ENCODE data around the gene RIPPLY1. TPM values are rescaled to one million over a fixed set of nuclear protein-coding genes. Genes with fewer than 3 reads are reported as not detected.

The RIPPLY1 gene
- total RNA-seq, 1 donor from 2014 or later, result not detected

DNA sequence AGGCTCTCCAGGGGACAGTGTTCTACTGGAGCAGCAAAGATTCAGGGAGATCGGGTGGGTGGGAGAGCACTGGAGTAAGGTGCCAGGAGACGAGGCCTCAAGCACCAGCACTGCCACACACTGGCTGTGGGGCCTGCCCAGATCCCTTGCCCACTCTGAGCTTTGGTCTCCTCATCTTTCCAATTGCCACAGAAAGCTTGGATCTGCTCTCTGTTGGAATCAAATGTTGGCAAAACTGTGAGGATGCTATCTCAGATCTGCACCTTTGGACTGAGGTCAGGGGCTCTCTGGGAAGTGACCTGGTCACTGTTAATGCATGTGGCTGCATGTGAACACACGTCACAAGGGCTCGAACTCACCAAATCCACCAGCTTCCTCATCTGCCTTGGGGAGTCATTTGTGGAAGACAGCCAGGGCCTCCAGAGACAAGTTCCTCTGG, 1.3 kb downstream of the RIPPLY1 start:
- intact Hi-C loops (cut with DNase I), result no loop called here
- H3K27me3 ChIP-seq, result no peaks in the 10 kb centered on the region
- DNase-seq (ENCODE audit: low spot score in 2 of 2), result no peak

DNA sequence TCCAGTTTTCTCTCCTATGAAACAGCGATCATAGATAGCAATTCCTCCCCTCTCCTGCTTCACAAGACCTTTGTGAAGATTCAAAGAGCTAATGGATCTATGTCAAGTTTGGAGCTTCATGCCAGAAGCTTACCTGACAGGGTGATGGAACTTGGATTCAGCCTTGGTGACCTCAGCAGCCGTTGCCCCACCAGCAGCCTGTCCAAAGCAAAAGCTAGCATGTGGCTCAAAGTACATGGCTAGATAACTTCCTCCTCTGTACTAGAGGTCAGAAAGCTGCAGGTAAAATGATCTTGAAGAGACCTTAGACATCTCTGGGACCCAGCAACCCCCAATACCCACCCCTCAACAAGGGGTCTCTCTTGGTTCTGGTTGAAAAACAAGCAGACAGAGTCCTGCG, 1.8 kb downstream of the RIPPLY1 start:
- H3K4me3 ChIP-seq, result no peak overlapping the region
- no peak overlapping the region for H3K27ac ChIP-seq
- no peaks in the 10 kb centered on the region for H3K9me3 ChIP-seq
- no peaks in the 10 kb centered on the region for H3K36me3 ChIP-seq
- no peaks in the 10 kb centered on the region for H3K4me1 ChIP-seq
- TF ChIP-seq, protein P1, sequence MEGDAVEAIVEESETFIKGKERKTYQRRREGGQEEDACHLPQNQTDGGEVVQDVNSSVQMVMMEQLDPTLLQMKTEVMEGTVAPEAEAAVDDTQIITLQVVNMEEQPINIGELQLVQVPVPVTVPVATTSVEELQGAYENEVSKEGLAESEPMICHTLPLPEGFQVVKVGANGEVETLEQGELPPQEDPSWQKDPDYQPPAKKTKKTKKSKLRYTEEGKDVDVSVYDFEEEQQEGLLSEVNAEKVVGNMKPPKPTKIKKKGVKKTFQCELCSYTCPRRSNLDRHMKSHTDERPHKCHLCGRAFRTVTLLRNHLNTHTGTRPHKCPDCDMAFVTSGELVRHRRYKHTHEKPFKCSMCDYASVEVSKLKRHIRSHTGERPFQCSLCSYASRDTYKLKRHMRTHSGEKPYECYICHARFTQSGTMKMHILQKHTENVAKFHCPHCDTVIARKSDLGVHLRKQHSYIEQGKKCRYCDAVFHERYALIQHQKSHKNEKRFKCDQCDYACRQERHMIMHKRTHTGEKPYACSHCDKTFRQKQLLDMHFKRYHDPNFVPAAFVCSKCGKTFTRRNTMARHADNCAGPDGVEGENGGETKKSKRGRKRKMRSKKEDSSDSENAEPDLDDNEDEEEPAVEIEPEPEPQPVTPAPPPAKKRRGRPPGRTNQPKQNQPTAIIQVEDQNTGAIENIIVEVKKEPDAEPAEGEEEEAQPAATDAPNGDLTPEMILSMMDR (IDR thresholded peaks at IDR 0.05), result no peak
- DNase-seq (ENCODE audit: low spot score in 2 of 2), result no peak
- intact Hi-C loops (cut with DNase I), result no loop called here
- no peaks in the 10 kb centered on the region for H3K27me3 ChIP-seq

More for the DNA sequence above, 1.3 kb downstream of the RIPPLY1 start:
- no peak overlapping the region for H3K4me3 ChIP-seq
- no peak overlapping the region for H3K27ac ChIP-seq
- H3K9me3 ChIP-seq, result no peaks in the 10 kb centered on the region
- no peaks in the 10 kb centered on the region for H3K36me3 ChIP-seq
- H3K4me1 ChIP-seq, result no peaks in the 10 kb centered on the region
- TF ChIP-seq, protein P1 (IDR thresholded peaks at IDR 0.05), result no peak

DNA sequence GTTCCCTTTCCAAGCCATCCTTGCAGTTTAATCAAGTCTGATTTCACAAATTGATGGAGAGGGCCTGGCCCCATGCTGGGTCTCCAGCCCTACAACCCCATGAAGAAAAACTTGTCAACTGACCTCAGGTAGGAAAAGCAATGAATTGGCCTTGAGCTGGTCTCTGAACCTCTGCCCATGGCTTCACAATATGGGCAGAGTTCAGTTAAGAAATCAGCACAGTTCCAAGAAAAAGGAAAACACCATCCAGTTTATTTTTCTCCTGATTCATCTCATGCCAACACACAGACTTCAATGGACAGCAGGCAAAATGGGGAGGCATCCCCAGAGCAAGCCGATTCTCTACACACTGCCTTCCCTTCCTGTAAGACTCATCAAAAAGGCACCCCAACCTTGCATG, 3.3 kb downstream of the RIPPLY1 start:
- intact Hi-C loops (cut with DNase I), result no loop called here

DNA sequence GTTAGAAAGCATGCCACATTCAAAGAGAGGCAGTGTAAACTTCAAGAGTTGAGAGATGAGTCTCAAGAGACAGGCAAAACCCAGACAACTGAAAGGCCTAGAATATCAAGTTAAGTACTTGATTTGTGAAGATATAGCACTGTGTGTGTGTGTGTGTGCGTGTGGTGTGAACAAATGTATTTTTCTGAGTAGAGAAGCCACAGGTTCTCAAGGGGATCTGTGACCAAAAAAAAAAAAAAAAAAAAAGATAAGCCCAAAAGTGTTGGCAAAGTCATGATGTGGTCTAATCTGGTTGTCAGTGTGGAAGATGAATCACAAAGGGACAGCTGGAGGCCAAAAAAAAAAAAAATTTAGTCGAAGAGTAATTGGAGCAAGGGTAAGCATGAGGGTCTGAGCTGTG, 3.9 kb downstream of the RIPPLY1 start:
- intact Hi-C loops (cut with DNase I), result no loop called here
- no peaks in the 10 kb centered on the region for H3K27me3 ChIP-seq
- no peaks in the 10 kb centered on the region for H3K36me3 ChIP-seq
- DNase-seq (ENCODE audit: low spot score in 2 of 2), result no peak
- no peaks in the 10 kb centered on the region for H3K9me3 ChIP-seq
- no peak overlapping the region for H3K4me3 ChIP-seq
- H3K4me1 ChIP-seq, result no peaks in the 10 kb centered on the region
- TF ChIP-seq, protein P1 (IDR thresholded peaks at IDR 0.05), result no peak
- H3K27ac ChIP-seq, result no peak overlapping the region

More for the DNA sequence above, 3.3 kb downstream of the RIPPLY1 start:
- TF ChIP-seq, protein P1 (IDR thresholded peaks at IDR 0.05), result no peak
- Histone ChIP-seq H3K4me3 (no peak overlapping the region), H3K9me3 (no peaks in the 10 kb centered on the region), H3K36me3 (no peaks in the 10 kb centered on the region), H3K27me3 (no peaks in the 10 kb centered on the region), H3K27ac (no peak overlapping the region), H3K4me1 (no peaks in the 10 kb centered on the region)
- no peak for DNase-seq (ENCODE audit: low spot score in 2 of 2)

DNA sequence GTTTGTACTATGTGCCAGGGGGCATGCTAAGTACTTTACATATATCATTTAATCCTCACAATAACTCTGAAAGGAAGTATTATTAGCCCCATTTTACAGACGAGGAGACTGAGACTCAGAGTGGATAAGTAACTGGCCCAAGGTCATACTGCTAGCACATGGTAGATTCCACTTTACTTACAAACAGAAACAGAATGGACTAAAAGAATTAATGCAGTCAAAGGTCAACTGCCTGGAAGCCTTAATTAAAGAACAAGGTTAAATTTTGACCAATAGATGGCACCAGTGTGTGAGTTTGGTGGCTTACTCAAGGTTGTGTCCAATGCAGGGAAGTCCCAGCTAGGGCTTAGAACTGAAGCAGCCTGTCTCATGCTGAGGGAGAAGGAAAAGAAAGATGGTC, 4.7 kb downstream of the RIPPLY1 start:
- DNase-seq (ENCODE audit: low spot score in 2 of 2), result no peak
- no peaks in the 10 kb centered on the region for H3K36me3 ChIP-seq
- intact Hi-C loops (cut with DNase I), result no loop called here
- H3K4me3 ChIP-seq, result no peak overlapping the region
- no peaks in the 10 kb centered on the region for H3K9me3 ChIP-seq
- H3K27ac ChIP-seq, result no peak overlapping the region
- TF ChIP-seq, protein P1 (IDR thresholded peaks at IDR 0.05), result peak in 1 of 3 experiments; percentile 16
- no peaks in the 10 kb centered on the region for H3K4me1 ChIP-seq
- no peaks in the 10 kb centered on the region for H3K27me3 ChIP-seq

DNA sequence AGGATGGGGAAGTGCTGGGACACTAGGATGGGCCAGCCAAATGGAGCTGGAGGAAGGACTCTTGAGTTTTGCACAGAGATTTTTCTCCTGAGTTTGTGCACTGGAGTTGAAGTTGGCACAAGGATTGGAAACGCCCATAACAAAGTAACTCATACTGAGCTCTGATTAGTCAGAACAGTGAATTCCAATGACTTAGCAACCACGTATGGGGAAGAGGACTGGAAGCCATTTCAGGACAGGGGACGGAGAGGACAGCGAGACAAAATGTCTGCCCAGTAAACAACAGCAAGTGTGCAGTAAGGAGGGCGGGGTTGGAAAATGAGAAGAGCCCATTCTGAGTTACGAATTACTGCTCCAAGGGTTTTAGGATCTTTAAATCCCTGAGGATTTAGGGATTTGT, 5.9 kb downstream of the RIPPLY1 start:
- intact Hi-C loops (cut with DNase I), result no loop called here
- H3K4me1 ChIP-seq, result no peaks in the 10 kb centered on the region
- H3K9me3 ChIP-seq, result no peaks in the 10 kb centered on the region
- no peaks in the 10 kb centered on the region for H3K27me3 ChIP-seq
- TF ChIP-seq, protein P1 (IDR thresholded peaks at IDR 0.05), result no peak
- H3K27ac ChIP-seq, result no peak overlapping the region
- no peak for DNase-seq (ENCODE audit: low spot score in 2 of 2)
- H3K4me3 ChIP-seq, result no peak overlapping the region
- H3K36me3 ChIP-seq, result no peaks in the 10 kb centered on the region
